Muscle of arm (tissue), 12 donors: Measurements from ENCODE around the gene ZNHIT6. TPM values are rescaled to one million over a fixed set of nuclear protein-coding genes. Genes with fewer than 3 reads are reported as not detected.
"Not testable (repeated sequence)": the region's sequence is repeated elsewhere in the genome, so short reads cannot be mapped to it uniquely, and the experiment has no call there.

Experiments
- DNase-seq: peaks from one replicate; pipeline ENCODE4 v3.0.0-alpha.2; 2013
- polyA plus RNA-seq, 12 donors: library from polyadenylated mRNA; unstranded; fragments of 120-200 nt; gene quantifications; one replicate each; pipeline ENCODE4 v1.2.1, GENCODE V29; 2013; ENCODE audit not compliant: insufficient read length in 12 of 12

Gene ZNHIT6
- polyA plus RNA-seq, 12 donors: 17.2 to 27.8 (median 21.1) TPM; not detected in 1

DNA sequence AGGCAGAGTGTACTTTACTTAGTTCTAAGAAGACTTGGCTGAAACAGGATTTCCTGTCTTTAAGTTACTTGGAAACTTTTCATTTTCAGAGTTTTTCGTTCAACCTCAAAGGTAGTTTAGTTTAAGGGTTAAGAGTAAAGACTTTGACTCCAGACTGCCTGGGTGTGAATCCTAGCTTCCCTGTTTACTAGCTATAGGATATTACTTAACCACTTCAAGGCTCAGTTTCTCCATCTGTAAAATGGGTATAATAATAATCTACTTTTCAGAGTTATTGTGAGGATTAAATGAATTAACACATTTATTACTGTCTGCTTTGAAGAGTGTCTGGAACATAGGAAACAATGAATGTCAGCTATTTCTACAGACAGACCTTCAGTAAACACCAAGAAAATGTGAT, 30.0 kb downstream of the ZNHIT6 start:
- no peak for DNase-seq

DNA sequence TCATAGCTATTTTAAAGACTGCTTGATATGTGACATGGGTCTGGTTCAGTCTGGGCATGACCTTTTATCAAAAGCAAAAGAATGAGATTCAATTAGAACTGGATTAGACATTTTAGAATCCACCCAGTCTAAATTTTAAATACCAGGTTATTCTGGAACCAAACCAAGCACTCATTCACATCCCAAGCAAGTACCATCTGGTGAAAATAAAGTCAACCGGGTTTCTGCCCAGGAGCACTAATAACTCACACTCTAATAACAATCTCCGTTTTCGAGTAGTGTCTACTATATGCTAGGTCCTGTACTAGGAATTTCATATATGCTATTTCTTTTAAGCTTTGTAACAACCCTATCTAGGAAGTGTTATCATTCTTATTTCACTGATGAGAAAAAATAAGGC, 30.6 kb downstream of the ZNHIT6 start:
- no peak for DNase-seq

DNA sequence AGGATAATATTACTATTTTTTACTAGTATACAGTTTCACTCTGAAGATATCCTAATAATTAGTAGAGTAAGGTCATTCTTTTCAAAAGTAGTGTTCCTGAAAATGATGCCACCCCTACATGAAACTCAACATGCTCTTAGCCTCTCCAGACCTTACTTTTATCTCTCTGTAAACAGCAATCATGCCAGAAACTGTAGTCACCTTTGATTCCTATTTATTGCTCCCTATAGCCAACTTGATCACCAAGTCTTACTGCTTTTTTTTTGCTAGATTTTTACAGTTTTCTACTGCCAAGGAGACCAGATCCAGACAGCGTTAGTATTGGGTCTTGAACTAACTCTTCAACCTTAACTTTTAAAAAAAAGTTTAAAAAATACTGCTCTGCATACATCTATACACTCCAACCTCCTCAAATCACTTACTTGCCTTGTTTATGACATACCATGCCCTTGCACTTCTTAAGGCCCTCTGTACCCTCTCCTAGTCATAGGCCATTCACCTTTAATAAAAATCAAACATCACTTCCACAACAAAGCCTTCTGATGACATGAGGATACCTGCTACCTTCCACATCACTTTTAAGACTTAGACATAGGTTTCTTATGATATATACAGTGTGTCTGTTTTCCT, 36.1 kb downstream of the ZNHIT6 start:
- DNase-seq: no peak

DNA sequence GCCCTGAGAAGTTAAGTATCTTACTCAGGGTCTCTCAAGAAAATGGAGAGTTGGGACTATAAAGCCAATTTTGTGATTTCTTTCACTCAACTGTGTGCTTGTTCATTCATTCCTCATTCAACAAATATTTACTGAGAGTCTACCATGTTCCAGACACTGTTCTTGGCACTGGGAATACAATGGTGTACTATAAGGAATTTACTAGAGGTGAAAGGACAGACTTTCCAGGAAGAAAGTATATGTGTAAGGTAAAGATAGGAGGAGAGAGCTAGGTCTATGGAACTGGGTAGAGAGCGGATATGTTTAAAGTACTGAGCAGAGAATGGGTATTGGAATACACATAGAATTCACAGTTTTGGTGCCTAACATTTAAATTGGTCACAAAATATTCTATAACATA, 42.3 kb downstream of the ZNHIT6 start:
- no peak for DNase-seq

DNA sequence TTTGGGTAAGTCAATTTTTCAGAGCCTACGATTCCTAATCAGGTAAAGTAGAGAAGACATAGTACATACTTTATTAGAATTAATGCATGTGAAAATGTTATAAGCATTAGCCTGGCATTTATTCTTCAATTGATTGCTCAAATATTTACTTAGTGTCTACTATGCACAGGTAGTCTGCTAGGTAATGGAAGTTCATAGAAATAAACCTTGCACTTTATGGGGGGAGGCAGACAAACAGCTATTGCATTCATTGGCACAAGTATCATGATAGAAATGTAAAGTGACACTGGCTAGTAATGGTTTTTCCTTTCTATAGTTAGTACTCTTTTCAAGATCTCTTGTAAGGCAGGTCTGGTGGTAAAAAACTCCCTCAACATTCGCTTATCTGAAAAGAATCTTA, 44.9 kb downstream of the ZNHIT6 start:
- no peak for DNase-seq

DNA sequence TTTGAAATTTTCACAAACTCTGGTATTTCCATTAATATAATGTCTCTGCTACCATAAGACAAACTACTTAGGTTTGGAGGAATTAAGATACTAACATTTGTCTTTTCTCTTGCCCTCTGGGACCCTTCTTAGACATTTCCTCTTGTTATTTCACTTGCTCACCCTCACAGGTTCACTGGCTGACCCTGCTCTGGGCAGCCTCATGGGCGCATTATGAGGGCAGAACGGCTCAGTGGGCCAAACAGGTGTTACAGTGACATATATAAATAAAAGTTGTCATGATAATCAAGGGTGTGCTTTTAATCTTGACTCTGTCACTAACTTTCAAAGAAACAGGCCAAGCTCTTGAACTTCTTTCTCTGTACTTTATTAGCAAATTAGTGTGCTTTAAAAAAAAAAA, 46.5 kb downstream of the ZNHIT6 start:
- no peak for DNase-seq

DNA sequence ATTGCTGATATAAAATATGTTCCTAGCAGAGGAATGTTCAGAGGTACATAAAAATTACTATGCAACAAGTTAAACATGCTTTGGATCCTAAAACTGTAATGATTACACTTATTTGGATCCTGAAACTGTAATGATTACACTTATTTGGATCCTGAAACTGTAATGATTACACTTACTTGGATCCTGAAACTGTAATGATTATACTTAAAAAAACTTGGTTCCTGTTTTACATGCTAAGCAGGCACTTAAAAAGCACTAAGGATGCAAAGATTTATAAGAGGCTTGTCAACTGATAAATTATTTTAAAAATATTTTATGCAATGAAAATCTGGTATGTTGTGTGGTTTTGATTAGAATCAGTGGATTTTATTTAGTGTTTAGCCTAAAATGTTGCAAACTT, 47.7 kb downstream of the ZNHIT6 start:
- DNase-seq: no peak

DNA sequence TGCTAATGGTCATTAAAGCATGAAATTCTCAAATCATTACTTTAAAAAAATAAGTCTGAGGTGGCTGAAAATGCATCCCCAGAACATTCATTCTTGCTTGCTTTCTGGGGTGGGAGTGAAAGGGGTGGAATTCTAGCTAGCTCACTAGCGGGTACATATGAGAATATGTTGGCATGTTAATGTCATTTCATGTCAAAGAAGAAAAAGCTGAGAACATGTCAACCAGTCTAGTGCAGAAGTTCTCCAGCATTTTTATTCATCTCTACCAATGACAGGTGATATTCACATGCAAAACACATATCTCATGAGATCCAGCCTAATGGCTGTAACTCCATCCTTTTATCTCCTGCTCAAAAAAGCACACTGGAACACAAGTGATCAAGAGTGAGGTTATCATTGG, 49.1 kb downstream of the ZNHIT6 start:
- no peak for DNase-seq

DNA sequence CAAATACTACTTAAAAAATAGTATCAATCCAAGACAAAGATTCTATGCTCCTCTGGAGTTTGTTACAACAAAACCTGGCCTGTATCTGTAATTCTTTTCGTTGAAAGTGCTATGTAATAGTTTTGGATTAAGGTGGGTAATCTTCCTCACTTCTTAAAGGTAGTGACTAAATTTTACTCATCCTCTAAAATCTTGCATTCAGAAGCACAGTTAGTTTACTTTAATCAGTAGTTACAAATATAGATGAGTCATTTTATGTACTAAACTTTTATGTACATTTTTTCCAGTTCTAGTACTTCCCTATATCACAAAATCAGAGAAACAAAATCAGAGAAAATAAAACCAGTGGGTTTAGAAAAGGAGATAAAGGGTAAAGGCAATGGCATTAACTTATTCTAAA, 51.3 kb downstream of the ZNHIT6 start:
- no peak for DNase-seq

DNA sequence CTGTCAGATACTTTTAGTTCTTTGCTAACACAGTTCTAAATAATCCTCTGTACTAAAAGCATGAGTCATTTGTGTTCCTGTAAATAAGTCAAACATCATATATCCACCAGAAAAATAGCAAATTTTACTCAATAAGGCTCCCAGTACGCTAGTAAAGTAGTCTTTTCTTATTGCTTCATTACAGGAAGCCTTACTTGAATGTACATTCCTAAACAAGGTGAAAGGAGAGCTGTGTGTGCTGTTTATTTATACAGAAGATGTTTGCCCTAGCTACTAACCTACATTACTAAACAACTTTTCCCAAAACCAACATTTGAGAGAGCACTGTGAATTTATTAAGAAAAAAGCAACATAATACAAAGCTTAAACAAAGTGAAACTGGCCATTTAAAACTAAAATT, 52.0 kb downstream of the ZNHIT6 start:
- DNase-seq: no peak

DNA sequence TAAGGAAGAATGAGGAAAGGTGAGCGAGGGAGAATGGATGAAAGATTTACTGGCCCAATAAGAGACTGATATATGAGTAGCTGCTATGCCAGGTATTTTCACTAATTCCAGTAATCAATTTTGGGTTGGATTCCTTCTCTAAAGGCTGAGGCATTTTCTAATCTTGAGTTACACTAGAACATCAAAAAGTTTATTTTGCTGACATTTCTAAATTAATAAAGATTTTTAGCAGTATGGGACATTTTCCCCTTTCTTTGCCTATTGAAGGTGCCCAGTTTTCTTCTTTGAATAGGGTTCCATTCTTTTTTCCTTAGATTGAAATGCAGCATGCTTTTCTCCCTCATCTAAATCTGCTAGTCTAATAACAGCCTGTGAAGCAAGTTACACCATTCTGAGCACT, 52.9 kb downstream of the ZNHIT6 start:
- no peak for DNase-seq

DNA sequence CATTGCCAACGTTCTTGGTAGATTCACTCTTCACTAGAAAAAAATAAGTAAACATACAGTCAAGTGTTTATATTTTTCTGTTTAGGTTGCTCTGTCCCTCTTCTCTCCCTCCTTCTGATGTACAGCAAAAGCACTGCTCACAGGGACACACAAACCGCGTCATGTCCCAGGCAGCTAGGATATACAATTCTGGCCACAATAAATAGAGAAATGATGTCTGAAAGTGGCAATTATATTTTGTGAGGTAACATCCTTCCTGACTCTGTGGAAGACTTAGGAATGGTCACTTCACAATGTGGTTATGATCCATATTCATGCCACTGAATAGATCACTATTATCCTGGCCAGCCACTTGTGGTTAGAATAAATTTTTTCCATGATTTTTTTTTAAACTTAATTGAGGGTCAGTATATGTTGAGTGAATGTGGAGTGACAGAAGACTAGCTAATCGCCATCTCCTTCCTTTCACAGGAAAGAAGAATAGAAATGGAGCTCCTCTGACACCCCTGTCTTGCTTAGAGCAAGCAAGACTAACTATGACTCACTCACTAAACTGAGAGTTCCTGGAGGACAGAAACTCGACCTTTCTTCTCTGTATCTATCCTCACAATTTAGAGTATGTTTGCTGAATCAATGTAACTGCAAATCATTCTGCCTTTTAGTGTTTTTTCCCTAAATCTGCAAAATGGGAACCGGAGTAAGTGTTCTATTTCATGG, 54.0 kb downstream of the ZNHIT6 start:
- DNase-seq: no peak

DNA sequence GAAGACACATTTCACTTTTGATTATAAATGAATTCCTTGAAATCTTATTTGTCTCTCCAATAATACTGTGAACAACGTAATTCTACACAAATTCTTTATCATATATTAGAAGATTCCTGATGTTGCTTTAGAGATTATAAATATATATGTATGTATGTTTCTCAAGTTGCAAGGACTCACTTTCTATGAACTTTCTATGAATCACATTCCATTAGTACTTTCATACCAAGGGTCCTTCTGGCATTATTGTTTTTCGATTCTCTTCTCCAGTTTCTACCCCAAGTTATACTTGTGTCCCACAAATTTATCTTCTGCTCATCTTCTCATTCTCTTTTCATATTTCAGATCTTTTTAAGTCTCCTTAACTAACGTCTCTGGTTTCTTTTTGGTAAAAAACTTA, 55.9 kb downstream of the ZNHIT6 start:
- no peak for DNase-seq

DNA sequence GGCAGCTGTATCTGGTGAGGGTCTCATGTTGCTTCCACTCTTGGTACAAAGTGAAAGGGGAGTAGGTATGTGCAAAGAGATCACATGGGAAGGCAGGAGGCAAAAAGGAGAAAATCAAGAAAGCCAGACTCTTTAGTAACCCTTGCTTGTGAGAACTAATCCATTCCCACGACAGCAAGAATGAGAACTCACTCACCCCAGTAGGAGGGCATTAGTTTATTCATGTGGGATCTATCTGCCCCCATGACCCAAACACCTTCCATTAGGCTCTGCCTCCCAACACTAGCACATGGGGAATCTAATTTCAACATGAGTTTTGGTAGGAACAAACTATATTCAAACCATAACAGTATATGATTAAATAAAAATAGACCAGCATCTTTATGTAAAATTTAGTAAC, 57.6 kb downstream of the ZNHIT6 start:
- no peak for DNase-seq

DNA sequence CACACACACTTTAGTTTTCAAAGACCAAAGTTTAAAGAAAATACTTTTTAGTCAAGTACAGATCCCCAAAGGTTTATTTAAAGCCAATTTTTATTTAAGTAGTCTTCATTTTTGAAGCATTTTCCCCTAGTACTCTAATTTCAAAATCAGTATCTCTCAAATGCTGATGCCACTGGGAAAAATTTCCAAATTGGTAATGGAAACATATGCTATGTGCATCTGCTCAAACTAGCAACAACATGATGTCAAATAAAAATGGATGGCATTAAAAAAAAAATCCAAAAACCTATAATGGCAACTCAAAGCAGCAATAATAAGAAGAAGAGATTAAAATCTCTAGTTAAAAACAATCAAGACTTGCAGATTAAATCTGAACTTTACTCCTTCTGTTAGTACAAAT, 58.6 kb downstream of the ZNHIT6 start:
- no peak for DNase-seq

DNA sequence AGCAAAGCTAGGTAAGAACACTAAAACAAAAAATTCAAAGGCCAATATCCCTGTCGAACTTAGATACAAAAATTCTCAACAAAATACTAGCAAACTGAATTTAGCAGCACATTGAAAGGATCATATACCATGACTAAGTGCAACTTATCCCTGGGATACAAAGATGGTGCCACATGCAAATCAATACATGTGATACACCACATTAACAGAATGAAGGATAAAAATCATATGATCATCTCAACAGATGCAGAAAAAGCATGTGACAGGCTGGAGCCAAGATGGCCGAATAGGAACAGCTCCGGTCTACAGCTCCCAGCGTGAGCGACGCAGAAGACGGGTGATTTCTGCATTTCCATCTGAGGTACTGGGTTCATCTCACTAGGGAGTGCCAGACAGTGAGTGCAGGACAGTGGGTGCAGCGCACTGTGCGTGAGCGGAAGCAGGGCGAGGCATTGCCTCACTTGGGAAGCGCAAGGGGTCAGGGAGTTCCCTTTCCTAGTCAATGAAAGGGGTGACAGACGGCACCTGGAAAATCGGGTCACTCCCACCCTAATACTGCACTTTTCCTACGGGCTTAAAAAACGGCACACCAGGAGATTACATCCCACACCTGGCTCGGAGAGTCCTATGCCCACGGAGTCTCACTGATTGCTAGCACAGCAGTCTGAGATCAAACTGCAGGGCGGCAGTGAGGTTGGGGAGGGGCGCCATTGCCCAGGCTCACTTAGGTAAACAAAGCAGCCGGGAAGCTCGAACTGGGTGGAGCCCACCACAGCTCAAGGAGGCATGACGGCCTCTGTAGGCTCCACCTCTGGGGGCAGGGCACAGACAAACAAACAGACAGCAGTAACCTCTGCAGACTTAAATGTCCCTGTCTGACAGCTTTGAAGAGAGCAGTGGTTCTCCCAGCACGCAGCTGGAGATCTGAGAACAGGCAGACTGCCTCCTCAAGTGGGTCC, 66.4 kb downstream of the ZNHIT6 start:
- DNase-seq: not testable (repeated sequence)

DNA sequence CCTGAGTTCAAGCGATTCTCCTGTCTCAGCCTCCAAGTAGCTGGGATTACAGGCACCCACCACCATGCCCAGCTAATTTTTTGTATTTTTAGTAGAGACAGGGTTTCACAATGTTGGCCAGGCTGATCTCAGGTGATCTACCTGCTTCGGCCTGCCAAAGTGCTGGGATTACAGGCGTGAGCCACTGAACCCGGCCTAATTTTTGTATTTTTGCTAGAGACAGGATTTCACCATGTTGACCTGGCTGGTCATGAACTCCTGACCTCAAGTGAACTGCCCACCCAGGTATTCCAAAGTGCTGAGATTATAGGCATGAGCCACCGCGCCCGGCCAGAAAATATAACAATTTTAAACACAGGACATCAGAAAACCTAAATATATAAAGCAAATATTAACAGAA, 68.3 kb downstream of the ZNHIT6 start:
- not testable (repeated sequence) for DNase-seq

DNA sequence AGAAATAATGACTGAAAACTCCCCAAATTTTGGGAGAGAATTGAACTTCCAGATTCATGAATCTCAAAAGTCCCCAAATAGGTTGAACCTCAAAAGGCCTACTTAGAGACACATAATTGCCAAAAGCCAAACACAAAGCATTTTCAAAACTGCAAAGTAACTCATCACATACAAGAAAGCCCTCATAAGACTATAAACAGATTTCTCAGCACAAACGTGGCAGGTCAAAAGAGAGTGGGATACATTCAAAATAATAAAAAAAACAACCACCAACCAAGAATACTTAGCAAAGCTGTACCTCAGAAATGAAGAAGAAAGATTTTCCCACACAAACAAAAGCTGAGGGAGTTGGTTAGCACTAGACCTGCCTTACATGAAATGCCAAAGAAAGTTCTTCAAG, 69.8 kb downstream of the ZNHIT6 start:
- DNase-seq: no peak

DNA sequence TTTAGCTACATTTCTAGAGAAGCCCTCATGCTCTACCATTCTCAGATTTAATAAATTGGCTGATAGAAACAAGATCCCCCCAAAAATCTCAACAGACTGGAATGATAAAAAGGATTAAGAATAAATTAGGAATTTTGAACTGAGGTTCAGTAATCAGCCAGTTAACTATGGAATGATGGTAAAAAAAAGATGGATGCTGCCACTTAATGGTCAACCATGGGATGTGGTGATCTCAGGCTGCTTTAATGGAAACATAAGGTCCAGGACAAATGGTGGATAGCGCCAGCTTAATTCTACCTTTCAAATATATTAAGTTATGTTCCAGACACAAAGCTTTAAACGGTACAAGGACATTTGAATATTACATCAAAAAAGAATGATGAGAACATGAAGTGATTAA, 77.7 kb downstream of the ZNHIT6 start:
- no peak for DNase-seq

DNA sequence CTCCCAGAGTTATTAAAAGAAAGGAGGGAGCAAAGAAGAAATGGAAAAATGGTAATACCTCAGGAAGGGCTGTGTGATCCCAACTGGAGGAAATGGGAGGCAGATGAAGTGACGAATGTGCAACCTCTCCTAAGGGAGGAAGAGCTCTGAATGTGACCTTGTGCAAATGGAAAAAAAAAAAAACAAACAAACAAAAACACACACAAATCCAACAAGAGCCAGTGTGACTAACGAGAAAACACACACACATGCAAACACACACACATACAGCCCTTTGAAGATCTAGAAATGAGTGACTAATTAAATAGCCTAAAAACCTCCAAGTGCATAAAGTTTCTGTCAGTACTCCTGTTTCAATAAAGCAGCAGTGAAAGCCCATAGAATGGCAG, 78.7 kb downstream of the ZNHIT6 start:
- no peak for DNase-seq

DNA sequence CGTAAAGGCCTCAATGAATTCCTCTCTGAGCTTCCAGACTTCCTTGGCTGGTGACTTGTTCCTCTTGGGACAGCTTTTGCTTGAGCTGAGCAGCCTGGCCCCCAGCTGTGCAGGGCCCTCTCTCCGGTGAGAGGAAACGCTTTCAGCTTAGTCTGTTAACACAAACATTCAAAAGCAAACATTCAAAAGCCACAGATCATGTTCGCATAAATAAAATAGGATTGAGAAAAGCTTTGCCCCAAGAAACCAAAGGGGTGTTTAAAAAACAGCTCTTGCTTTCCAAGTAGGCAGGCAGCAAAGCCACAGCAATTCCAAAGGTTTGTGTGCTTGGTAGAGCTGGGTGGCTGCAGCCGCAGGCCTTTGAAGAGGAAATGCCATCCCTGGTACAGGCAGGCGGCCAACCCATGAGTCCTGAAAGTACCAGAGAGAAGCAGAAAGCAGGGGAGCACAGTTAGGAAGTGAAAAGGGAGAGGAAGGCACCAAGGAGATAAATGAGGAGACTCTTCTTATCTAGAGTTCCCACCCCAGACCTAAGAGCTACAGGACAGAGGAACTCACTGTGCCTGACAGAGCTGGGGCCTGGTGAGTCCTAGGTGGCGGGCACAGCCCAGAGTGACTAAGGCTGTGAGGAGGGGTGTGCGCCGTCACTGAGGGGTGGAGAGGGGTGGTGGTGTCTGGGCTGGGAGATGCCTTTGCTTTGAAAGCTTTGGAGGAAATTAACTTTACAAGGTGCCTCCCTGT, 79.3 kb downstream of the ZNHIT6 start:
- DNase-seq: no peak

DNA sequence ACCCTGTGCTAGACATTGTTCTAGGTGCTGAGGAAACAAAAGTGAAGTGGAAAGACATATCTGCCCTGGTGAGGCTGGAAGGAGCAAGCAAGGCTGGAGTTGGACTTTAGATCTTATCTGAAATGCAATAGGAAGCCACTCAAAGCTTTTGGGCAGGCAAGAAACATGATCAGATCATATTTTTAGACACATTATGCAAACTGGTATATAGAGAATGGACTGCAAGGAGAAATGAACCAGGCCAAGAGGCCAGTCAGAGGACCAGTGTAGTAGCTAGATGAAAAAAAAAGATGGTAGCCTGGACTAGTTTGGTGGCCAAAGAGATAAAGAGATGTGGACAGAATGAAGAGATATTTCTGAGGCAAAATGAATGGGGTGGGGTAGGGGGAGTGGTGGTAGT, 81.4 kb downstream of the ZNHIT6 start:
- DNase-seq: no peak
